ENCODE measurements around the gene AP1G2.

AP1G2 gene

DNA sequence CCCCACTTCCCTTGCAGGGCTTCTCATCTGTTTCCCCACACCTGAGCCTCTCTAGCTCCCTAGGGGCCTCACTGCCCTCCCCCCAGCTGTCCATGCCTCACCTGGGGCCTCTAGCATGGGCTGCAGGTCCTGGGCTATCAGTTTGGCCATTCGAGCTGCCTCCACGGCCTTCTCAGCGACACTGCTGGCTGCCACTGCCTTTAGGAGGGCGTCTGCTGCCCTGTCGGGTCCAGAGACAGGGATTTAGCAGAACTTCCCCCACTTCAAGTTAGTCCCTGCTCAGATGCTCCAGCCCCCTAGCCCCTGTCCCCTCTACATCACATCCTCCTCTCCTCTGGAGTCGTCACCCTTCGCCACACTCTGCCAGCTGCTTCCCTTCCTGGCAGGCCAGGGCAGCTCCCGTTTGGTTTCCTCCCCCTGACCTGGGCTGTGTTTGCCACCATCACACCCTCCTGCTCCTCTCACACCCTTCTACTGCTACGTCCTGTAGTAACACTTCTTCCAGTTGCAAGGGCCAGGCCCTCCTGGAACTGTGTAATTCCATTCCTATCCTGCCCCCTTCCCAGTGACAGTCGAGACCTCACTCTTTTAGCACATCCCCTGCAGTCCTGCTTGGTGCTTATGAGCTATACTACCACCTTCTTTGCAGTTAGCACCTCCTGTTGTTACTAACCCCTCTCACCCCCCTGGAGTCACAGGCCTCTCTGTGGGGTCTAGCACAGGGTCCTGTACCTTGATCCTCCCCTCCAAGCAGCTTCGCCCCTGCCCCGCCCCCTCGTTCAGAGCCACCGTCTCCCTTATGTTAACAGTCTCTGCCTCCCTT, 4.3 kb upstream of the AP1G2 start:
- no peak for DNase-seq (ENCODE audit: low read depth, low spot score)

DNA sequence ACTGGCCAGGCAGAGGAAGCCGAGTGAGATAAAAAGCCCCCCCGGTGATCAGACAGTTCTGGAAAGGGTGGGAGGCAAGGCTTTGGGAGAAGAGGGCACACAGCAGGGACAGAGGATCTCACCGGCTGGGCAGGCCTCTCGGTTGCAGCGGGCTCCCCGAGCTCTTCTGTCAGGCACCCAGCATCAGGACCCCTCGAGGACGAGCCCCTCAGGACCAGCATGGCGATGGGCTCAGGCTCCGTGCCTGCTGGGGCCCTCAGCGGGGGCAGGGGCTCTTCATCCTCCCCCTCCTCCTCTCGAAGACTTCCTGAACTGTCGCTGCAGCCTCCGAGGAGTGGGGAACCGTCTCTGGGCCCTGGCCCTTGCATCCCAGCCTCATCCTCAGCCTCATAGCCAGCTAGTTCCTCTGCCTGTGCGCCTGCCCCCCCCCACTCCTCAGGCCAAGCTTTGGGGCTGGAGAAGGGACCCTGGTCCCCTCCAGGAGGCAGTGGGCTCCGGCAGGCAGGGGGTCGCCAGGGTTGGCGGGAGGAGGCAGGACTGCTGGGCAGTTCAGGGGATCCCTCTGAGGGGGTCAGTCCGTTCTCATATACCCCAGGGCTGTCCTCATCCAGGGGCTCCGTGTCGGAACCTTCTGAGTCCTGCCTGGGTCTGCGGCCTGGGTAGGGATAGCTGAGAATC, 3.4 kb upstream of the AP1G2 start:
- DNase-seq (ENCODE audit: low read depth, low spot score) = no peak

DNA sequence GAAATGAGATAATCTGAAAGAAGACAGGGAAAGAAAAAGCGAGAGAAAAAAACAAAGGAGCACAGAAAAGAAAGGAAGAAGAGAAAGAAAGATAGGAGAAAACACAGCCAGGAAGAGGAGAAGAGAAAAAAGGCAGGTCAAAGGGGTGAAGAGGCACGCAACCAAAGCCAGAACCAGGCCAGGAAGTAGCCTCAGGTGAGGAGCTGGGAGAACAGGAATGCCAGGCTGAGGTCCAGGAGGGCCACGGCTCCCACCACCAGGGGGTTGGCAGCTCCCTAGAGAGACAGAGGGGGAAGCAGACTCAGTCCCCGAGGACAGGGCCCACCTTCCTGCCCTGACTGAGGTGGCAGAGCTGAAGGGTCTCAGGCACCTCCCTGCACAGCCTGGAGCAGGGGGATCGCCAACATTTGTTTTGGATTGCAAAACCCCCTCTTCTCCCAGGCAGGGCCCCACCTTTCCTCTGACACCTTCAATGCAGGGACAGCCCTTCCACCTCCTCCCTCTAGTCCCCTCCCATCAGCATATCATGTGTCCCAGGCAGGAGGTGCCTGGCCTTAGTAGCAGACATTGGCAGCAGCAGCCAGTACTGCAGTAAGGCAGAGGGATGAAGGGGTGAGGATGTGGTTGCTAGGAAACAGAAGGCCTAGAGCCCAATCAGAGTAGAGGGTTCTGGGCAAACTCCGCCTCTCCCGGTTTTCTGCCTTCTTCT, 2.0 kb upstream of the AP1G2 start:
- DNase-seq (ENCODE audit: low read depth, low spot score) = no peak

DNA sequence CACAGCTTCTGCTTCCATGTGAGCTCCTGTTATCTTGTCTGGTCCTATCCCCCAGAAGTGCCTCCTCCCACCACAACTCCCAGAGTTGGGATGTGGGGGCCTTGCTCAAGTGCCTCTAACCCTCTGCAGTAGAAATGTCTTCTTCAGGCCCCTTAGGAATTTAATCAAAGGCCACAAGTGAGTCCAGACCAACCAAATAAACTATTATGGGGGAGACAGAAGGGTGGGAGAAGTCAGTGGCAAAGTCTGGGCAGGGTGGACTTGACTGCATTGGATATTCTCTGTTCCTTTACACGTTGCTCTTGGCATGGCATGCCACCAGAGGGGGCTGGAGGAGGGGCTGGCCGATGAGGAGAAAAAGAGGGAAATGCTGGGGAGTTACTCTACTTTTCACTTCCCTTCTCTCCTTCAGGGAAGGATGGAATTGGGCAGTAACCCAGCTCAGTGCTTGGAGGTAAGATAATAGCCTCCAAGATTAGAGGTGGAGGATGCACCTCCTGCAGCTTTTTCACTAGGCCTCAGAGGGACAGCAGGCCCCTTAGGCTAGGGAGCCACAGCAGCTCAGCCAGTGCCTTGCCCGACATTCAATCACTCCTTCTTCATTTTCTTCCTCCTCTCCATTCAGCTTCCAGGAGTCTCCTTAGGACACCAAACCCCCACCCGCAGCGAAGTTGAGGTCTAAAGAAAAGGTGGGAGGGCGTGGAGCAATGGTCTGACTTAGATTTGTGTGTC, 1.2 kb upstream of the AP1G2 start:
- DNase-seq (ENCODE audit: low read depth, low spot score) = no peak

DNA sequence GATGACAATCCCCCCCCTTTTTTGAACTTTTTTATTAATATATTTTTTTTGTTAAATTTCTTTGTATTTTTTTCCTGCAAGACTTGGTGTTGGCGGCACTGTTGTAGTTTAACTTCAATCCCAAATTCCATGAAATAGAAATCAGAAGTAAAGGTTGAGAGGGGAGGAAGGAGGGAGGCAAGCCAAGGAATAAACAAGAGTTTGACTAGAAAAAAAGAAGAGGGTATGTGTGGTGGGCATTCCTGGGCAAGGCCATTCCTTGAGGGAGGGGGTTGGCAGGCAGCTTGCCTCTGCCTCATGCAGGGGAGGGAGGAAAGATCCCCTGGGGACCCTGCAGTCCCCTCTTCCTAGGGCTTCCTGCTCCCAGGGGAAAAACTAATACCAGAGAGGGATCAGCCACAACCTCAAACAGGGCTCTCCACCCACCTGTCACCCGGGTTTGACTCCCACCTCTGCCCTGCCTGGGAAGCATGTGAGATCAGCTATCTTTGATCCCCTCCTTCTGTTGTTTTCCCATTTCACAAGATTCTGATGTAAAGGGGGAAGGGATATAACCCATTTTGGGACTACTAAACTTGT, 519 bp upstream of the AP1G2 start:
- no peak for DNase-seq (ENCODE audit: low read depth, low spot score)

DNA sequence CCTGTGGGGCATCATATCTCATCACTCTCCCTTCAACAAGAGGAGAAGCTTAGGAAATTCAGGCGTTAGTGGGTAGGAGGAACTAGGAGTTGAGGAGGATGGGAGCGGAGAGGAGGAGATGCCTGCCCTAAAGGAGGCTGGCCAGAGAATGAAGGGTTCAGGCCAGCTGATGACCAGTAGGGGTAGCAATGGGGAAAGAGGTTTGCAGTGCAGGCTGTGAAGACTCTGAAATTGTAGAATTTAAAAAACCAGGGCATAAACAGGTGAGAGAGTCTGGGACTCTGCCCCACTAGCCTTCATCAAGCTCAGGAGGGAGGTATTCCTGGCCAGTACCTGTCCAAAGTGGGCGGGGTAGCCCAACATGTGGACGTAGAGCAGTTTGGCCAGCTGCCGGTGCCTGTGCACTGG, 809 bp downstream of the AP1G2 start:
- no peak for DNase-seq (ENCODE audit: low read depth, low spot score)

DNA sequence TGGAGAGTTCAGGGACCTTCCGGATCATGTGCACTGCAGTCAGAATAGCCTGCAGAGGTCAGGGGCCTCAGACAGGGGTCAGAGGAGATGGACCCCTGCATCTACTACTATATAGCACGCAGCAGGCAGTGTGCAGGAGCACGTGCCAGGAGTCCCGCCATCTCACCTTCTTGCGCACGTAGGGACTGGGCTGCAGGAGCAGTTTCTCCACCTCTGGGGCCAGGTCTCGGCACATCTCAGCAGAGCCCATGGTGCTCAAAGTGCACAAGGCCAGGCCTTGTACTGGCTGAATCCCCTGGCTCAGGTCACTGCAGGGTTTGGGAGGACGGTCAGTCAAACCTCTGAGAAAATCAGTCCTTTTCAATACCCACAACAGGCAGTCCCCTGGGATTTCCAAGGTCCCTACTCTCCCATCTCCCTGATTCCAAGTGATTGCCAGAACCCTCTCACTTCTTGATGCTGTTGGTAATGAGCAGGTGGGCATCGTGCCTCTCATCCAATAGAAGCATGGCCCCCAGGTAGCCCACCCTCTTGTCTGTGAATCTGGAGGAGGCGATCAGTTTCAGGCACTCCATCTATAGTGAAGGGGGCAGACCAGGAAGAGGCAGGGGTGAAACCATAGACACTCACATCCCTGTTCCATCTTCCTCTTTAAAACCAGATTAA, 1.3 kb downstream of the AP1G2 start:
- DNase-seq (ENCODE audit: low read depth, low spot score) = no peak

DNA sequence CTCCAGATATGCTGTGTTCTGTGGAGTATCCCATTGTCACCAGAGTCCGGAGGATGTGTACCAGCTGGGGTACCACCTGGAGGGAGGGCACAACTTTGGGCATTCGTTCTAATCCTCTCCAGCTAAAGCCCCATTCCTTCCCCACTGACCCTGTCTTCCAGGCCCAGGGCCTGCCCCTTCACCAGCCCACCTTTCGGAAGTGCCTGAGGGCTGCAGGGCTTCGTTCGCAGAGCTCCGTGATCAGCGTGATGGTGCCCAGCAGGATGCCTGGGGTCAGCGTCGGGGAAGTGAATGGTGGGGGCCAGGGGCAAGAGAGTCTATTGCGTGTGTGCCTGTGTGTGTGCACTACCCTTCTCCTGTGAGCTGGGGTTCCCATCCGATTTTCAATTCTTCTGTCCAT, 2.0 kb downstream of the AP1G2 start:
- no peak for DNase-seq (ENCODE audit: low read depth, low spot score)

DNA sequence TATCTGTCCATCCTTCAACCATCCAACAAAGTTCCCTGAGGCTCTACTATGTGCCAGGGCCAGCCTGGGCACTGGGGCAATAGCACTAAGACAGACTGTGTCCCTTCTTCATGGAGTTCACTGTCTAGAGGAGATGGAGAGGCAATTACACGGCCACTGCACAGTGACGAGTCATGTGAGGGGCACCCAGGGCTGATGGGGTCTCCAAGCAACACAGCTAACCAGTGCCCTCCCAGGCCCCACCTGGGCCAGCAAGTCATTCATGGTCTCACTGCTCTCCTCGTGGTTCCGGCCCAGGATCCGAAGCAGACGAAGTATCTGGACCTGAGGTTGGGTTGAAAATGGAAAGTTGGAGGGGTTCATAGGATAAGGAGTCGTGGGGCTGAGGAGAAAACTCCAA, 2.7 kb downstream of the AP1G2 start:
- no peak for DNase-seq (ENCODE audit: low read depth, low spot score)

DNA sequence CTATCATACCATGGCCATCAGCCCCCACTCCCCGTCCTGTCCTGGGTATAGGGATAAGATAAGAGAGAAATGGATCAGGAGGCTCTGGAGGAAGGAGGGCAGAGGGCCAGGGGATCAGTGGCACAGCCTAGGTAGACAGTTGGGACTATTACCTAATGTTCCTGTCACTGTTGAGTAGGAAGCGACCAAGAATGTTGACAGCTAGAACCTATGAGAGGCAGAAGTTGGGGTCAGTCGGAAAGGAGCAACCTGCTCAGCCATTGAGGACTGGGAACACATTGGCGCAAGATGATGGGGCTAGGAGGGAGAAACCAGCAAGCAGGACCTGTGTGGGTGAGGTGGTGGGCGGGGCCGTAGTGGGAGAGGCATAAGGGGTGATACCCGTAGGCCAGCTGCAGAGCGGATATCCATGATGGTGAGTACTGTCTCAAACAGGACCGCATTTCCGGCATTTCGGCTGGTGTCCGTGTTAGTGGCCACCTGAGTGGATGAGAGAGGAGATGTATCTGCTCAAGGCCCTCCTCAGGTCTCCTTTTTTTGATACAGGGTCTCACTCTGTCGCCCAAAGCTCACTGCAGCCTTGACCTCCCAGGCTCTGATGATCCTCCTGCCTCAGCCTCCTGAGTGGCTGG, 3.3 kb downstream of the AP1G2 start:
- no peak for DNase-seq (ENCODE audit: low read depth, low spot score)

DNA sequence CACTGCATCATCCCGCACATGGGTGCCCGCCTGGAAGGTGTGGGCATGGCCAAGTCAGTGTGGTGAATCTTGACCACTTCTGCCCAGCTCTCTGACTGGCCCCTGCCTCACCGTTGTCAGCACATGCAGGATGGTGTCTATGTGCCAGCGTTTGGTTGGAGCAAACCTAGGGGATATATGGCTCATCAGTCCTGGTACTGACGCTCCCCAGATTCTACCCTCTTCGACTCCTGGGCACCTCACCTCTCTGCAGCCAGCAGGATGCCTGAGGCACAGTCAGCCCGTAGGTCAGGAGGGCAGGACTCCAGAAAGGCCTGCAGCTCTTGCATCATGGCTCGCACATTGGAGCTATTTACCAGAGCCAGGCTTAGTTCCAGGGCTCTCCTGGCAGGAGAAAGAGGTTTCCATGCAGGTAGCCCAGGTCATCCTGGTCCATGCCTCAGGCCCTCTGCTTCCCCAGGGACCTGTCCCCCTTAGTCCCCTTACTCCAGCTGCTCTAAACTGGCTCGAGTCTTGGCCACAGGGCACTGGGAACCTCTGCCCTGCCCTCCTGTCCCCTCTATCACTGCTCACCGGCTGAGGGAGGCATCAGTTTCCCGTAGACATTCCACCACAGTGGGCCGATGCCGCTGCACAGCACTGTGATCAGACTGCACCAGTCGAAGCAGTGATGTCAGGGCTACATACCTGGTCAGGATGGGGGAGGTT, 4.0 kb downstream of the AP1G2 start:
- DNase-seq (ENCODE audit: low read depth, low spot score) = no peak

DNA sequence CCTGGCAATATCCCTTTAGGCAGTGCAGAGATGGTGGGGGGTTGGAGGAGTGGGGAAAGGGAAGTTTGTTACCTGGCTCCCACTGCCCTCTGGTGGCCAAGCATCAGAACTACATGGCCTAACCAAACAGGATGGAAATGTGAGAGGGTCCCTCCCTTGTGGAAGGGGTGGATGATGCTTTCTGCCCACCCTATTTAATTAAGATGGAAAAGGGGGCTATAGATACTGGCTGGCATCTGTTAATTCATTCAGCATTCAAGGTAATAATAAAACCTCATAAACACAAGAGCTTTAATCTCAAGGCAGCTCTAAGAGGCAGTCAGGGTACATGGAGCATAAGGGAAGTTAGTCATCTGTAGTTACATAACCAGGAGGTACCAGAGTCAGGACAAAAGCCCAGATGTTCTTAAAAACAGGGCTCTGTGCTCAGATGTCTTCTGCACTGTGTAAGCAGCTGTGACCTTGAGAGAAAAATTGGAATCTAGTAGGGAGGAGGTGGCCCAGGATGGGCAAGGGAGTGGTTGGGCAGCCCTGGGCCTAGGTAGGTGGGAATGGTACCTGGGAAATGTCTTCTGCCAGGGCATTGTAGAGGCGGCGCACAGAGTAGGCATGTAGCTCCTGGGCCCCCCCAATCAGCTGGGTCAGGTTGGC, 4.6 kb downstream of the AP1G2 start:
- peak; percentile 26 for DNase-seq (ENCODE audit: low read depth, low spot score)

DNA sequence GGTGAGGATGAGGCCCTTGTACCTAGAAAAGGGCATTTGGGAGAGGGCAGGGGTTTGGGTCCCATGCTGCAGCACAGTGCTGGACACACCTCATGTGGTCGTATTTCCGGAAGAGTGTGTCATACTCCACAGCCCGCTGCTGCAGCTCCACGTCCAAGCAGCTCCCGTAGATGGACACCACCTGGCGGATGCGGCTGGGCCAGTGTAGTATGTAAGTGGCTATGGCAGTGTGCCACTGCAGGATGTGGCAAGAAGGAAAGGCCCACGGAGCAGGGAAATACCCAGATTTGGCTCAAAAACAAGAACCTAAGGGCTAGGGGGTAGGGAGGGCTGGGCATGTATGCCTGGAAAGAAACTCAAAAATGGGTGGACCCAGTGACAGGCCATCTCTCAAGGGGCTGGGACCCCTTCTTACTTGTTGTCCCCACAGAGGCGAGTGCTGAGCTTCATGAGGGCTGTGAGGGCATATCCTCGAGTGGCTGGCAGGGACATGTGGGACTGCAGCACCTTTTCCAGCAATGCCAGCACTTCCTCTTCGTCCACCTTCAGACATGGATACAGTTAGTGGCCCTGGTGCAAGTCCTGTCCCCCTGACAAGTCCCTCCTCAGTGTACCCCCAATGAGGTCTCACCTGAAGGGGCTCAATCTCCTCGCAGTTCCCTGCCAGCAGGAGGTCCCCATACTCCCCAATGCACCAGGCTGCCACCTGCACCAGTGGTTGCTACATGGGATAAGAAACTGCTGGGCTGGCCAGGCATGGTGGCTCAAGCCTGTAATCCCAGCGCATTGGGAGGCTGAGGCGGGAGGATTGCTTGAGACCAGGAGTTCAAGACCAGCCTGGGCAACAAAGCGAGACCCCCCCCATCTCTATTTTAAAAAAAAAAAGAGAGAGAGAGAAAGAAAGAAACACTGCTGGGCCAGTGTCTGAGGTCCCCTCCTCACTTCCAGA, 5.4 kb downstream of the AP1G2 start:
- DNase-seq (ENCODE audit: low read depth, low spot score) = no peak

DNA sequence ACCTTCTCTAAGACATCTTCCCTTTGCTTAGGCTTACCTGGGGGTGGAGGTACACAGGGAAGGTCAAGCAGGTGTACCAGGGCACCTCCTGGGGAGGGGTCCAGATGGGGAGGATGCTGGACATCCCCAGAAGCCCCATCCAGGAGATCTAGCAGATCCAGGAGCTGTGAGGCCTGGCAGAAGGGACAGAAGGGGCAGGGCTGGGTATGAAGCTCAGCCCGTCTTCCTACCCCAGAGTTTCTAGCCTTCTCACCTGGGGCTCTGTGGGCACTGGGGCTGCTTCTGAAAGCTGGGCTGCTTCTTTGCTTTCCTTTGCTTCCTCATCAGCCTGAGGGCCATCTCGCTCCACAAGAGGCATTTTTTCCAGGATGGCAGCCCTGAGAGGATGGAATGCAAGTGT, 6.3 kb downstream of the AP1G2 start:
- DNase-seq (ENCODE audit: low read depth, low spot score) = no peak

DNA sequence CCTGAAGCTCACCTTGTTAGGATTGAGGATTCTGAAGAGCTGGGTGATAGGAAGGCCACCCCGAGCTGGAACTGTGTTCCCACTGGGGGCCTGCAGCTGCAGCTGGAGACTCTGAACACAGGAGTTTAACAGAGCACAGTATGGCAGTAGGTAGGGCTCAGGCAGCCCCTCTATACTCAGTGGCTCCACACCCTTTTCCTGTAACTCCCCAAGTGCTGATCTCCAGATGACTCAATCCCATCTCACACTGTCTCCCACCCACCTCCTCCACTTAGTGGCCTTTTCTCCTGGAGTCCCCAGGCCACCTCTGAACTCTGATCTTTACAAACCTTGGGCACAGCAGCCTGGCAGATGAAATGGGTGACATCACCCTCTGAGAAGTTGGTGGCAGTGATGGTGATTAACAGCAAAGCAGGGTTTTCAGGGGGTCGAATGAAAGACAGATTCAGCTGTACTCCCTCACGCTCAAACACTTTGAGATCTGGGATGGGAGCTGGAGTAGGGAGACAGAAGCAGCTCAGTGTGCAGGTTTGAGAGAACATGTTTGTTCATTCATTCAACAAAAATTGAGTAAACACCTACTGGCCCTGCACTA, 7.6 kb downstream of the AP1G2 start:
- DNase-seq (ENCODE audit: low read depth, low spot score) = no peak

DNA sequence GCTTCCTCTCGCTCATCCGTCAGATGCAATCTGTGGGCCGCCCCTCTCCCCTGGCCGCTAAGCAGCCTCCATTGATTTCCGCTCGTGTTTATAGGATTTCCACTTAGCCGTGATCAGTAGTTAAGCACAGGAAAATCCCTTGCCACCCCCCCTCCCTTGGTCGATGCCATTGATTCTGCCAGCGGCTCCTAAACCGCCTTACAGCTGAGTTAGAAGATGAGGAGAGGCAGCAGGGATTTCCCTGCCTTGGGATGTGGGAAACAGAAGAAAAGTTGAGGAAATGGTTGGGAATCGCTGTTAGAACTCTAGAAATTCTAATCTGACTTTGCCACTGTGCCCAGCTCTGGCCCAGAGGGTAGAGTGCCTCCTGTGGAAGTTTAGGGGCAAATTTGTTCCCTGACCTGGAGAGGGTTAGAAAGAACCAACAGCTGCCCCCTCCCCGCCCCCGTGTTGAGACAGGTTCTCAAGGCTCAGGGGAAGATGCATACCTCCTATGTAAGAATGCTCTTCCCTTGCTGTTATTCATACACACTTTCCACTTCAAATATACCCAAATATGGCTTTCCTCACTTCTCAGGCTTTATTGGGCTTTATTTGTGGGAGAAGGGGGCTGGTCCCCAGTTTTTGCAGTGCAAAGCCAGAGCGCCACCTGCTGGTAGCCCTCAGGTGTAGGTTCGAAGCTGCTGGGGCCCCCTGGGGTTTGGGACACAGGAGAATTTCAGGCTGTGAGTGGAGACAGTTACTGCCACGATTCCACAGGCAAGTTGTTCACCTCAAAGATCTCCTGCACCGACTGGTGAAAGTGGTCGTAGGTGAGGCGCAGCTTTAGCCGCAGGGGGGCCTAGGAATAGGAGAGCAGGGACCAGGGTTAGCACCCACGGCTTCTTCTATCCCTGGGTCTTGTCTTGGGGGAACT, 8.3 kb downstream of the AP1G2 start:
- DNase-seq (ENCODE audit: low read depth, low spot score) = peak; percentile 39

Data from activated naive CD8-positive, alpha-beta T cell treated with anti-CD3 and anti-CD28 coated beads, Interleukin-2, amount 50 U/mL, for 16 hours (primary cell).